OCI-LY1 (cell line): Measurements from ENCODE around the gene MT4.

Experiments
- H2AFZ ChIP-seq: fragments of 200-600 bp; sonication (generic), shearing (Covaris generic); 2 replicates; pipeline ENCODE4 v1.6.0; 2014; ENCODE audit warnings: antibody characterized with exemption, mild to moderate bottlenecking, low read length
- H3F3A ChIP-seq: fragments of 200-600 bp; sonication (generic), shearing (Covaris generic); 2 replicates; pipeline ENCODE4 v1.6.0; 2014; ENCODE audit warnings: mild to moderate bottlenecking, antibody characterized with exemption, low read length, moderate library complexity; ENCODE audit not compliant: insufficient read depth
- H3K27ac ChIP-seq: fragments of 200-600 bp; sonication (generic); 2 replicates; pipeline ENCODE4 v1.5.1; 2014; ENCODE audit warnings: low read length, mixed run types, mild to moderate bottlenecking, low read depth; ENCODE audit not compliant: poor library complexity, severe bottlenecking
- H3K27me3 ChIP-seq: fragments of 200-600 bp; sonication (generic); 2 replicates; pipeline ENCODE4 v1.6.0; 2014; ENCODE audit warnings: antibody characterized with exemption, mild to moderate bottlenecking, low read length, moderate library complexity; ENCODE audit not compliant: insufficient read depth
- H3K36me3 ChIP-seq: fragments of 200-600 bp; sonication (generic); 2 replicates; pipeline ENCODE4 v1.6.1; 2014; ENCODE audit warnings: mild to moderate bottlenecking, antibody characterized with exemption, low read length, moderate library complexity, mixed read lengths; ENCODE audit not compliant: insufficient read depth
- H3K4me1 ChIP-seq: fragments of 200-600 bp; sonication (generic); 2 replicates; pipeline ENCODE4 v1.5.1; 2014; ENCODE audit warnings: mild to moderate bottlenecking, low read length, moderate library complexity; ENCODE audit not compliant: insufficient read depth, severe bottlenecking
- H3K4me2 ChIP-seq: fragments of 200-600 bp; sonication (generic), shearing (Covaris generic); 2 replicates; pipeline ENCODE4 v1.6.1; 2014; ENCODE audit warnings: low read length
- H3K4me3 ChIP-seq: fragments of 200-600 bp; sonication (generic); 2 replicates; pipeline ENCODE4 v1.5.1; 2014; ENCODE audit warnings: low read length, low read depth, mild to moderate bottlenecking, mixed read lengths; ENCODE audit not compliant: poor library complexity, severe bottlenecking
- H3K79me2 ChIP-seq: fragments of 200-600 bp; shearing (Covaris generic); 2 replicates; pipeline ENCODE4 v1.6.1; 2016; ENCODE audit warnings: mixed run types, low read length, mixed read lengths; ENCODE audit not compliant: insufficient read depth
- H3K9ac ChIP-seq: fragments of 200-600 bp; sonication (generic), shearing (Covaris generic); 2 replicates; pipeline ENCODE4 v1.6.1; 2014; ENCODE audit warnings: mild to moderate bottlenecking, low read length, mixed read lengths
- H3K9me2 ChIP-seq: fragments of 200-600 bp; sonication (generic), shearing (Covaris generic); 2 replicates; pipeline ENCODE4 v1.6.1; 2014; ENCODE audit warnings: low read depth, mild to moderate bottlenecking, low read length, mixed read lengths
- H3K9me3 ChIP-seq: fragments of 200-600 bp; shearing (Covaris generic); 2 replicates; pipeline ENCODE4 v1.6.1; 2014; ENCODE audit warnings: low read length, mixed read lengths
- H4K20me1 ChIP-seq: fragments of 200-600 bp; sonication (generic), shearing (Covaris generic); 2 replicates; pipeline ENCODE4 v1.6.0; 2016; ENCODE audit warnings: mild to moderate bottlenecking, low read length; ENCODE audit not compliant: insufficient read depth
- EZH2 ChIP-seq: fragments of 200-600 bp; sonication (generic), shearing (Covaris generic); IDR thresholded peaks from 2 replicates; pipeline ENCODE4 v1.8.0; 2017; ENCODE audit warnings: borderline replicate concordance, mixed run types, mild to moderate bottlenecking, antibody characterized with exemption, low read length, moderate library complexity, mixed read lengths
- TF ChIP-seq, protein P1 (sequence below): fragments of 200-600 bp; sonication (generic), shearing (Covaris generic); IDR thresholded peaks from 2 replicates; pipeline ENCODE4 v1.5.1; 2017; ENCODE audit warnings: mild to moderate bottlenecking, antibody characterized with exemption, low read length, moderate library complexity, mixed read lengths

The MT4 gene

DNA sequence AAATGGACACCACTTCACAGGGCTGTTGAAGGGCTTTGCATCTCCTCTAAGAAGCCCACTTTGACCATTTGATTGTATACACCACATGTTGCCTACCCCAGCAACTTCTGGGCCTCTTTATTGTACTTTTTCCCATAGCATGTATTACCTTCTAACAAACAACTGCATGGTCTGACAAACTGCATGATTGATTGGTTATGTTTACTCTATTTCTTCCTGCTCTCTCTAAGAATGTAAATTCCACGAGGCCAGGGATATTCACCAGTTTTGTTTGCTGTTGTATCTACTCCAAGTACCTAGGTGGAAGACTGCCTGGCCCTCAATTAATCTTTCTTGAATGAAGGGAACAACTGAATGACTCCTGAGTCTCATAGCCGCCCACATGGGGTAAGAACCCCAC is 22.8 kb upstream of the MT4 start:
- Histone ChIP-seq H3K9ac (no peak overlapping the region), H3K9me3 (no peaks in the 10 kb centered on the region), H3K36me3 (no peaks in the 10 kb centered on the region), H4K20me1 (no peaks in the 10 kb centered on the region), H3K4me2 (no peak overlapping the region), H3K27me3 (no peaks in the 10 kb centered on the region), H3K4me3 (no peak overlapping the region), H2AFZ (no peak overlapping the region), H3K4me1 (no peaks in the 10 kb centered on the region), H3K79me2 (no peaks in the 10 kb centered on the region), H3K27ac (no peak overlapping the region), H3K9me2 (no peaks in the 10 kb centered on the region), H3F3A (no peaks in the 10 kb centered on the region)
- no peak for TF ChIP-seq EZH2
- TF ChIP-seq, protein P1, sequence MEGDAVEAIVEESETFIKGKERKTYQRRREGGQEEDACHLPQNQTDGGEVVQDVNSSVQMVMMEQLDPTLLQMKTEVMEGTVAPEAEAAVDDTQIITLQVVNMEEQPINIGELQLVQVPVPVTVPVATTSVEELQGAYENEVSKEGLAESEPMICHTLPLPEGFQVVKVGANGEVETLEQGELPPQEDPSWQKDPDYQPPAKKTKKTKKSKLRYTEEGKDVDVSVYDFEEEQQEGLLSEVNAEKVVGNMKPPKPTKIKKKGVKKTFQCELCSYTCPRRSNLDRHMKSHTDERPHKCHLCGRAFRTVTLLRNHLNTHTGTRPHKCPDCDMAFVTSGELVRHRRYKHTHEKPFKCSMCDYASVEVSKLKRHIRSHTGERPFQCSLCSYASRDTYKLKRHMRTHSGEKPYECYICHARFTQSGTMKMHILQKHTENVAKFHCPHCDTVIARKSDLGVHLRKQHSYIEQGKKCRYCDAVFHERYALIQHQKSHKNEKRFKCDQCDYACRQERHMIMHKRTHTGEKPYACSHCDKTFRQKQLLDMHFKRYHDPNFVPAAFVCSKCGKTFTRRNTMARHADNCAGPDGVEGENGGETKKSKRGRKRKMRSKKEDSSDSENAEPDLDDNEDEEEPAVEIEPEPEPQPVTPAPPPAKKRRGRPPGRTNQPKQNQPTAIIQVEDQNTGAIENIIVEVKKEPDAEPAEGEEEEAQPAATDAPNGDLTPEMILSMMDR = no peak

DNA sequence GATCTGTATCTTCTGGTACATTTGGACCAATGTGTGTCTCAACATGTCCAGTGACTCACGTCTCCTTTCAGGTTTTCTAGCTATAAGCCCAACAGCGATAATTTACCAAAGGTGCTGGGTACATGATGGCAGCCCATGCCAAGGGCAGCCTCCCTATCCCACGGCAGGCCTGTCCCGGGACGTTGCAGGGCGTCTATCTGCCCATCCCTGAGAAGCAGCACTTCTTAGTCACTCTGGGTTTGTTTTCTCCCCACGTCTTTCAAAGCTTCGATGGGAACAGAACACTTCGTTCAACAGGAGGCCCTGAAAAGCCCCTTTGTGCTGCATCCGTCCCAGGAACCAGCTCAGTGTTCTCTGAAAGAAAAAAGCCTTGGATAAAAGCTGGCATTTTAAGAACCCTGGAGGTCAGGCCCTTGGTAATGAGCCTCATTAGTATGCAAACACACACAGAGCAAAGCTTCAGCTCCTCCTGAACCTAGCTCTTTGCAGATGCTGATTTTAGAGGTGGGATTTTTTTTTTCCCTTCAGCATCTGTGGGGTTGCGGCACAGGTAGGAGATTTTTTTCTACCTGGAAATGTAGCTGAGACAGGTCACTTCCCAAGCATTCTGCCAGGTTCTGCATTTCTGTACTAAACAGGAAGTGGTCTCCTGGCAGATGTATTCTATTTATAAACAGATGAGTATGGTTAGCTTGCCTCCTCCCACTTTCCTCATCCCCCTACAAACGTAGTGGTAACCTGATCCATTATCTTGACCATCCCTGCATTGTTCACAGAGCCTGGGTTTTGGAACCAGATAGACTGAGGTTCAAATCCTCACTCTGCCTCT is 17.5 kb upstream of the MT4 start:
- H3K9me3 ChIP-seq = no peaks in the 10 kb centered on the region
- no peaks in the 10 kb centered on the region for H3K27me3 ChIP-seq
- H2AFZ ChIP-seq = no peak overlapping the region
- no peak overlapping the region for H3K9ac ChIP-seq
- no peaks in the 10 kb centered on the region for H4K20me1 ChIP-seq
- no peaks in the 10 kb centered on the region for H3K36me3 ChIP-seq
- H3K79me2 ChIP-seq = no peaks in the 10 kb centered on the region
- H3K4me3 ChIP-seq = no peak overlapping the region
- TF ChIP-seq EZH2 = no peak
- TF ChIP-seq, protein P1 = no peak
- no peak overlapping the region for H3K4me2 ChIP-seq
- no peaks in the 10 kb centered on the region for H3F3A ChIP-seq
- no peak overlapping the region for H3K27ac ChIP-seq
- no peaks in the 10 kb centered on the region for H3K9me2 ChIP-seq
- peaks cover 4% of the 10 kb centered on the region for H3K4me1 ChIP-seq

DNA sequence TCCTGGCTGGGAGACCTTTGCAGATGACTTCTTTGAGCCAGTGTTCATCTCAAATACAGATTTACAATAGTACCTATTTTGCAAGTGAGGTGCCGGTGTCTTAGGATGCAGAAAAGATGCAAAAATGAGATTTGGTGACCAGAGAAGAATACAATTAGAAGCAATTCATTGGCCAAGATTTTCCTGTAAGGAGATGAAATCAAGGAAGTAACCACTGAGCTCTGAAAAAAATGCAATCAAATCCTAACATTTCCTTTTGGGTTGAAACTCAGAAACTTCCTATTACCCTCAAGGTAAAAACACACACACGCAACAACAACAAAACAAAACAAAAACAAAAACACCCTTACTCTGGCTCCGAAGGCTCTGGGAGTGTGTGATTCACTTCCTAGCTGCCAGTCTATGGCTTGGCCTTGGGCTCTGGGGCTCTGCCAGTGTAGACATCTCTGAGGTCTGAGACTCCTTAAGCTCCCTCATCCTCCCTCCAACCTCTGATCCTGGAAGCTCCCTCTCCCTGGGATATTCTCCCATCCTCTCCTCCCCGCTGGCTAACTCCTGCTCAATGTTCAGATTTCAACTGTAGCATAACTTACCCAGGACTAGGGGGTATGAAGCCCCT is 16.8 kb upstream of the MT4 start:
- H3K9ac ChIP-seq = no peak overlapping the region
- TF ChIP-seq EZH2 = no peak
- TF ChIP-seq, protein P1 = no peak
- no peak overlapping the region for H2AFZ ChIP-seq
- H3K27ac ChIP-seq = no peak overlapping the region
- H3K9me2 ChIP-seq = no peaks in the 10 kb centered on the region
- H3K4me1 ChIP-seq = peaks cover 4% of the 10 kb centered on the region
- H3K27me3 ChIP-seq = no peaks in the 10 kb centered on the region
- no peak overlapping the region for H3K4me2 ChIP-seq
- H3K4me3 ChIP-seq = no peak overlapping the region
- H3K9me3 ChIP-seq = no peaks in the 10 kb centered on the region
- no peaks in the 10 kb centered on the region for H4K20me1 ChIP-seq
- H3F3A ChIP-seq = no peaks in the 10 kb centered on the region
- H3K36me3 ChIP-seq = no peaks in the 10 kb centered on the region
- no peaks in the 10 kb centered on the region for H3K79me2 ChIP-seq
